Measurements from ENCODE around the gene TAS1R3.

- TF ChIP-seq CTCF (IDR thresholded peaks at IDR 0.05) = no peak
- no peak for TF ChIP-seq POLR2A (IDR thresholded peaks at IDR 0.05)
- no peak for TF ChIP-seq EP300 (IDR thresholded peaks at IDR 0.05)
Measured at GRCh38 chr1:1282998-1283397, 48.1 kb upstream of the TAS1R3 start.
